ENCODE results near the gene DHRS2. TPM values are rescaled to one million over a fixed set of nuclear protein-coding genes. Genes with fewer than 3 reads are reported as not detected.

DHRS2 gene
- total and polyA plus RNA-seq, 2 of the 13 experiments (the other 11 are each of a cell fraction or from before 2014, with no cell fraction given): 1,621 to 3,021 TPM

DNA sequence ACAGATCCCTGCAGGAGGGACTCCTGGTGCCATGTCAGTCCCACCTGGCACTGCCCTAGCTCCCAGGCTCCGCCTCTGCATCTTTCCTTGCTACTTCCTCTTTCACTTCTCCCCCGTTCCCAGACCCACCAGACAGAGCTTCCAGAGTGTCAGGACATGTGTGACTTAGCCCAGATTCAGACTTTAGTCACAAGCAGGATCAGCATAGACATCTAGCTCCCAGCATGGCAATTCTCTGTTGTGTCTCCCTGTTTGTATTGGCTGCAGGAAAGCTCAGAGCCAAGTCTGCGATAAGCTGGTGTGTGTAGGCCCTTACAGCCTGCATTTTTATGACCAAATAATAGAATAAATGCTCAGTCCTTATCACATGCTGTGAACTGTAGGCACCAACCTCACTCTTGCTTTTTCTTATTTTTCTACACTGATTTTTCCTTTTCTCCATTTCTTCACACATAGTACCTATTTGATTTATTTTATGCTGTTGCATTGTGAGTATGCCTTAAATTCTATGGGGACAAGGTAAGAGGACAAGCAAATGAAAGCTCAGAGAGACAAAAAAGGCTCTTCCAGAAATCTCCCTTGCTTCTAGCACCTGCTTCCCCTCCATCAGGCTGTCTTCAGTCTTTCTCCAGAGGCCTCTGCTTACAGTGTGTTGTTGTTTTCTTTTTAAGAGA is 5.9 kb downstream of the DHRS2 start (continued):
- TF ChIP-seq, protein P1, sequence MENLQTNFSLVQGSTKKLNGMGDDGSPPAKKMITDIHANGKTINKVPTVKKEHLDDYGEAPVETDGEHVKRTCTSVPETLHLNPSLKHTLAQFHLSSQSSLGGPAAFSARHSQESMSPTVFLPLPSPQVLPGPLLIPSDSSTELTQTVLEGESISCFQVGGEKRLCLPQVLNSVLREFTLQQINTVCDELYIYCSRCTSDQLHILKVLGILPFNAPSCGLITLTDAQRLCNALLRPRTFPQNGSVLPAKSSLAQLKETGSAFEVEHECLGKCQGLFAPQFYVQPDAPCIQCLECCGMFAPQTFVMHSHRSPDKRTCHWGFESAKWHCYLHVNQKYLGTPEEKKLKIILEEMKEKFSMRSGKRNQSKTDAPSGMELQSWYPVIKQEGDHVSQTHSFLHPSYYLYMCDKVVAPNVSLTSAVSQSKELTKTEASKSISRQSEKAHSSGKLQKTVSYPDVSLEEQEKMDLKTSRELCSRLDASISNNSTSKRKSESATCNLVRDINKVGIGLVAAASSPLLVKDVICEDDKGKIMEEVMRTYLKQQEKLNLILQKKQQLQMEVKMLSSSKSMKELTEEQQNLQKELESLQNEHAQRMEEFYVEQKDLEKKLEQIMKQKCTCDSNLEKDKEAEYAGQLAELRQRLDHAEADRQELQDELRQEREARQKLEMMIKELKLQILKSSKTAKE (CRISPR knock-in tag; IDR thresholded peaks at IDR 0.05; ENCODE audit: borderline replicate concordance): no peak
- TF ChIP-seq, protein P2, sequence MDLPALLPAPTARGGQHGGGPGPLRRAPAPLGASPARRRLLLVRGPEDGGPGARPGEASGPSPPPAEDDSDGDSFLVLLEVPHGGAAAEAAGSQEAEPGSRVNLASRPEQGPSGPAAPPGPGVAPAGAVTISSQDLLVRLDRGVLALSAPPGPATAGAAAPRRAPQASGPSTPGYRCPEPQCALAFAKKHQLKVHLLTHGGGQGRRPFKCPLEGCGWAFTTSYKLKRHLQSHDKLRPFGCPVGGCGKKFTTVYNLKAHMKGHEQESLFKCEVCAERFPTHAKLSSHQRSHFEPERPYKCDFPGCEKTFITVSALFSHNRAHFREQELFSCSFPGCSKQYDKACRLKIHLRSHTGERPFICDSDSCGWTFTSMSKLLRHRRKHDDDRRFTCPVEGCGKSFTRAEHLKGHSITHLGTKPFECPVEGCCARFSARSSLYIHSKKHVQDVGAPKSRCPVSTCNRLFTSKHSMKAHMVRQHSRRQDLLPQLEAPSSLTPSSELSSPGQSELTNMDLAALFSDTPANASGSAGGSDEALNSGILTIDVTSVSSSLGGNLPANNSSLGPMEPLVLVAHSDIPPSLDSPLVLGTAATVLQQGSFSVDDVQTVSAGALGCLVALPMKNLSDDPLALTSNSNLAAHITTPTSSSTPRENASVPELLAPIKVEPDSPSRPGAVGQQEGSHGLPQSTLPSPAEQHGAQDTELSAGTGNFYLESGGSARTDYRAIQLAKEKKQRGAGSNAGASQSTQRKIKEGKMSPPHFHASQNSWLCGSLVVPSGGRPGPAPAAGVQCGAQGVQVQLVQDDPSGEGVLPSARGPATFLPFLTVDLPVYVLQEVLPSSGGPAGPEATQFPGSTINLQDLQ (CRISPR knock-in tag; IDR thresholded peaks at IDR 0.05): no peak
- TF ChIP-seq MIER2 (CRISPR knock-in tag; IDR thresholded peaks at IDR 0.05): no peak
- no peak for TF ChIP-seq MTF2 (CRISPR knock-in tag; IDR thresholded peaks at IDR 0.05; ENCODE audit: borderline replicate concordance)
- TF ChIP-seq NFATC3 (CRISPR knock-in tag; IDR thresholded peaks at IDR 0.05): peak; percentile 84; the same call in 1 of the 2 replicates
- no peak for TF ChIP-seq ARNT (IDR thresholded peaks at IDR 0.05)
- TF ChIP-seq, protein P3, sequence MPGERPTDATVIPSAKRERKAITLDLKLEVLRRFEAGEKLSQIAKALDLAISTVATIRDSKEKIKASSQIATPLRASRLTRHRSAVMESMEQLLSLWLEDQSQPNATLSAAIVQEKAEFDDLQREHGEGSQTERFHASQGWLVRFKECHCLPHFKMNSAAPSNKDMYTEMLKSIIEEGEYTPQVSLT (CRISPR knock-in tag; IDR thresholded peaks at IDR 0.05; ENCODE audit: borderline replicate concordance, low read depth): no peak
- no peak for TF ChIP-seq GATAD1 (CRISPR knock-in tag; IDR thresholded peaks at IDR 0.05)
- TF ChIP-seq ZNF274 (CRISPR knock-in tag; IDR thresholded peaks at IDR 0.05): peak; percentile 75; the same call in 1 of the 2 replicates
- TF ChIP-seq ZNF143 (CRISPR knock-in tag; IDR thresholded peaks at IDR 0.05): no peak
- TF ChIP-seq MED8 (CRISPR knock-in tag; IDR thresholded peaks at IDR 0.05; ENCODE audit: insufficient replicate concordance): no peak
- no peak for TF ChIP-seq KDM6A (CRISPR knock-in tag; IDR thresholded peaks at IDR 0.05; ENCODE audit: low read depth)
- TF ChIP-seq ZNF713 (CRISPR knock-in tag; IDR thresholded peaks at IDR 0.05): no peak
- TF ChIP-seq POLR2A (IDR thresholded peaks at IDR 0.05; ENCODE audit: insufficient read depth in 1 of 2, low read depth in 2 of 2, low read length in 2 of 2): peak in 1 of 2 experiments; percentile 94; a peak in 2 of 4 replicates
- TF ChIP-seq MTA3 (CRISPR knock-in tag; IDR thresholded peaks at IDR 0.05): no peak
- TF ChIP-seq RBFOX2 (IDR thresholded peaks at IDR 0.05; ENCODE audit: low read depth, low read length): peak; percentile 85
- no peak for TF ChIP-seq ZNF367 (CRISPR knock-in tag; IDR thresholded peaks at IDR 0.05; ENCODE audit: borderline replicate concordance)
- TF ChIP-seq HNRNPK (IDR thresholded peaks at IDR 0.05; ENCODE audit: low read depth, low read length, poor library complexity, severe bottlenecking): peak; percentile 72
- peak; percentile 67; the same call in 1 of the 2 replicates for TF ChIP-seq ZNF10 (CRISPR knock-in tag; IDR thresholded peaks at IDR 0.05; ENCODE audit: borderline replicate concordance, low read depth)
- TF ChIP-seq MAF1 (CRISPR knock-in tag; IDR thresholded peaks at IDR 0.05; ENCODE audit: borderline replicate concordance): no peak
- no peak for TF ChIP-seq PHF21A (CRISPR knock-in tag; IDR thresholded peaks at IDR 0.05)
- no peak for TF ChIP-seq PRPF4 (IDR thresholded peaks at IDR 0.05; ENCODE audit: low read depth, low read length, poor library complexity, severe bottlenecking)
- no peak for TF ChIP-seq SETDB1 (CRISPR knock-in tag; IDR thresholded peaks at IDR 0.05; ENCODE audit: borderline replicate concordance)

All from HepG2 (cell line).